RWPE2 (cell line): ENCODE measurements around the gene TLR2.
A peak's percentile ranks its signal among the peaks of the same experiment; 100 is the strongest.

Experiments used
- ATAC-seq: fragments of 200-7000 bp; cut with Tn5 transposase; 3 replicates; pipeline ENCODE4 v1.9.1; 2021; ENCODE audit warnings: low read depth
- DNase-seq: peaks from one replicate; pipeline ENCODE4 v3.0.0-alpha.2; 2020; ENCODE audit warnings: low spot score
- H3K27ac ChIP-seq: fragments of 450-650 bp; 2 replicates; pipeline ENCODE4 v1.5.1; 2017; ENCODE audit warnings: mild to moderate bottlenecking; ENCODE audit not compliant: poor library complexity, severe bottlenecking
- H3K27me3 ChIP-seq: fragments of 250-450 bp; sonication (Bioruptor Pico); 2 replicates; pipeline ENCODE4 v1.5.1; 2021; ENCODE audit warnings: mild to moderate bottlenecking, moderate library complexity; ENCODE audit not compliant: insufficient read depth, poor library complexity, severe bottlenecking
- H3K36me3 ChIP-seq: fragments of 250-450 bp; sonication (Bioruptor Pico); 2 replicates; pipeline ENCODE4 v1.5.1; 2020; ENCODE audit warnings: low read depth, mild to moderate bottlenecking, moderate library complexity
- H3K4me1 ChIP-seq: fragments of 250-450 bp; sonication (Bioruptor Pico); 2 replicates; pipeline ENCODE4 v1.5.1; 2021; ENCODE audit warnings: mild to moderate bottlenecking, moderate library complexity; ENCODE audit not compliant: insufficient read depth, poor library complexity, severe bottlenecking
- H3K4me3 ChIP-seq: fragments of 250-450 bp; sonication (Bioruptor Pico); 2 replicates; pipeline ENCODE4 v1.5.1; 2021; ENCODE audit warnings: mild to moderate bottlenecking, moderate library complexity; ENCODE audit not compliant: severe bottlenecking
- H3K9me3 ChIP-seq: fragments of 250-450 bp; sonication (Bioruptor Pico); 2 replicates; pipeline ENCODE4 v1.5.1; 2021; ENCODE audit warnings: mild to moderate bottlenecking, moderate library complexity; ENCODE audit not compliant: severe bottlenecking
- CTCF ChIP-seq: fragments of 450-650 bp; IDR thresholded peaks from one replicate; pipeline ENCODE4 v1.5.1; 2017; ENCODE audit warnings: mild to moderate bottlenecking, moderate library complexity; ENCODE audit not compliant: poor library complexity, severe bottlenecking

The TLR2 gene

GRCh38 chr4:153645183-153645582 is 38.9 kb upstream of the TLR2 start:
- ATAC-seq: no peak
- no peak for DNase-seq
- TF ChIP-seq CTCF: peak; percentile 12

GRCh38 chr4:153646261-153646660 is 37.8 kb upstream of the TLR2 start:
- H3K36me3 ChIP-seq: no peaks in the 10 kb centered on the region
- peaks cover under 1% of the 10 kb centered on the region for H3K4me1 ChIP-seq
- H3K27ac ChIP-seq: no peak overlapping the region
- no peak overlapping the region for H3K4me3 ChIP-seq
- TF ChIP-seq CTCF: no peak
- no peaks in the 10 kb centered on the region for H3K27me3 ChIP-seq
- DNase-seq (no peak), ATAC-seq (no peak)
- H3K9me3 ChIP-seq: no peaks in the 10 kb centered on the region

More at GRCh38 chr4:153645183-153645582, 38.9 kb upstream of the TLR2 start:
- no peaks in the 10 kb centered on the region for H3K9me3 ChIP-seq
- H3K27me3 ChIP-seq: no peaks in the 10 kb centered on the region
- no peaks in the 10 kb centered on the region for H3K36me3 ChIP-seq
- no peak overlapping the region for H3K4me3 ChIP-seq
- no peaks in the 10 kb centered on the region for H3K4me1 ChIP-seq
- H3K27ac ChIP-seq: no peak overlapping the region

DNA sequence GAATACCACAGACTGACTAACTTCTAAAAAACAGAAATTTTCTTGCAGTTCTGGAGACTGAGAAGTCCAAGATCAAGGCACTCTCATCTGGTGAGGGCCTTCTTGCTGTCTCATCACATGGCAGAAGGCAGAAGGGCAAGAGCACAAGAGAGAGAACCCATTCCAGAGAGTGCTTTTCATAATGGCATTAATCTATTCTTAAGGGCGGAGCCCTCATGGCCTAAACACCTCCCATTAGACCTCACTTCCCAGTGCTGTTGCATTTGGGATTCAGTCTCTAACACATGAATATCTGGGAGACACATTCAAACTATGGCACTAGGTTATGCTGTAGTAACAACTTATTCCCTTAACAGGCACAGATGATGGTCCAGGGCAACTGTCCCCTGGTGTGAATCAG is 37.1 kb upstream of the TLR2 start:
- TF ChIP-seq CTCF: no peak
- ATAC-seq: no peak
- no peak for DNase-seq
- H3K4me3 ChIP-seq: no peak overlapping the region
- H3K36me3 ChIP-seq: no peaks in the 10 kb centered on the region
- H3K9me3 ChIP-seq: no peaks in the 10 kb centered on the region
- no peaks in the 10 kb centered on the region for H3K27me3 ChIP-seq
- no peak overlapping the region for H3K27ac ChIP-seq
- H3K4me1 ChIP-seq: peaks cover 8% of the 10 kb centered on the region

DNA sequence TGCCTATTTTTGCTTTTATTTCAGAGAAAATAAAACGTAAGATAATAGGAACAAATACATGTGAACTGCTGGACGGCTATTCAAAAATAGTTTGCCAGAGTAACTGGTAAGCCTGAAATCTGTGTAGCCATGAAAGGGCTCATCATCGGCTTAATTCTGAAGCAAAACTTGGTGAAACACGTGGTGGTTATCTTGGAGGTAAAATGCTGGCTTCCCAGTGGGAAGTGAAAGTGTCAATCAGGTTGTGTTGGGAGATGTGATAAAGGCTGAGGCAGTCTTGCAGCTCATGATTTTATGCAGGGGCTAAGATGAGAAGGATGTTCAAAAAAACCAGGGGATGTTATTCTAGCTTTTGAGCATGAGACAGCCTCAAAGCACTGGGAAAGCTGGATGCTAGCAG is 36.1 kb upstream of the TLR2 start:
- TF ChIP-seq CTCF: no peak
- H3K36me3 ChIP-seq: no peaks in the 10 kb centered on the region
- no peaks in the 10 kb centered on the region for H3K9me3 ChIP-seq
- DNase-seq (no peak), ATAC-seq (no peak)
- H3K27me3 ChIP-seq: no peaks in the 10 kb centered on the region
- H3K4me1 ChIP-seq: peaks cover 18% of the 10 kb centered on the region
- H3K4me3 ChIP-seq: no peak overlapping the region
- H3K27ac ChIP-seq: no peak overlapping the region

- no peaks in the 10 kb centered on the region for H3K27me3 ChIP-seq
- no peak for ATAC-seq
- H3K4me1 ChIP-seq: peaks cover 19% of the 10 kb centered on the region
- no peak overlapping the region for H3K4me3 ChIP-seq
- no peak for DNase-seq
- no peaks in the 10 kb centered on the region for H3K36me3 ChIP-seq
- no peaks in the 10 kb centered on the region for H3K9me3 ChIP-seq
- no peak overlapping the region for H3K27ac ChIP-seq
- peak; percentile 40 for TF ChIP-seq CTCF
These were observed 34.5 kb upstream of the TLR2 start for GRCh38 chr4:153649572-153649991.
